PFSK-1 (cell line): ENCODE results near the gene PCLO.

Source experiments
- FOXP2 ChIP-seq: optimal IDR thresholded peaks from 2 replicates; pipeline ENCODE3; 2011; ENCODE audit warnings: borderline replicate concordance, control low read depth, inconsistent platforms; ENCODE audit not compliant: insufficient read depth; ENCODE audit errors: extremely low read length, extremely low read depth
- POLR2AphosphoS5 ChIP-seq: IDR thresholded peaks from 2 replicates; pipeline ENCODE4 v1.6.1; 2012; ENCODE audit warnings: low read depth, mild to moderate bottlenecking, control low read depth, low read length, moderate library complexity
- SIN3A ChIP-seq: IDR thresholded peaks from 2 replicates; pipeline ENCODE4 v1.6.1; 2012; ENCODE audit warnings: mild to moderate bottlenecking, low read length, moderate library complexity, borderline replicate concordance; ENCODE audit not compliant: insufficient read depth
- TAF1 ChIP-seq: IDR thresholded peaks from 2 replicates; pipeline ENCODE4 v1.6.1; 2012; ENCODE audit warnings: low read length, control low read depth, borderline replicate concordance; ENCODE audit not compliant: insufficient read depth
- TF ChIP-seq, protein P1 (sequence below), 2 experiments: IDR thresholded peaks; 2 replicates each; pipeline versions ENCODE4 v1.6.1 to v1.8.0; 2011 to 2012; ENCODE audit warnings: low read depth in 2 of 2, low read length in 2 of 2, control low read depth in 1 of 2, inconsistent platforms in 1 of 2, mild to moderate bottlenecking in 1 of 2, moderate library complexity in 1 of 2; ENCODE audit not compliant: insufficient read depth in 1 of 2

The PCLO gene

DNA sequence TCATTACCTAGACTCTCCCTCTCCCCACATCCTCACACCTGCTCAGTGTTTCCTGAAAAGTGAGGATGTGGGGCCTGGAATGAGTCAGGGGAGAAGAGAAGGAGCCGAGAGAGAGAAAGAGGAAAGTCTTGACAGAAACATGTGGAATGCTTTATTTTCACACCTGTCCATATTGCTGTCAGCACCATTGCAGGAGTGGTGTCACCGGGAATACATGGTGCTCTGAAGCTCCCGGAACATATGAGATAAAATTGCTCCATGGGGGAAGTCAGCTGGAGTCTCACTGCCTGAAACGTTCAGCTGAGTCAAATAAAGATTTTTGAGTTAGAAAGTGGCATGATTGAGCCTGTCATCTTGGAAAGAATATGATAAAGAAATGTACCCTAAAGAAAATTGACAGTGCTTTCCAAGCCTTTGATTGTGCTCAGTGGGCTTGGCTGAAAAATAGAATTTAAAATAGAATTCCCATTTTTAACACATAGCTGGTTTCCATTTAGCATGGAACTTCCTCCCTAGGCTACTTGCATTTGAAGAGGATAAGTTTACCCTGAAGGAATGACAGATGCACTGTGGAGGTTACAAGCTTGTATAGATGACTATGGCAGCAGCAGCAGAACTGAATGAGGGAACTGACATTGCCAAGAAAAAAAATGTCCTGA is 182.4 kb downstream of the PCLO start:
- TF ChIP-seq FOXP2 (no peak), SIN3A (no peak), POLR2AphosphoS5 (no peak), TAF1 (no peak)
- TF ChIP-seq, protein P1, sequence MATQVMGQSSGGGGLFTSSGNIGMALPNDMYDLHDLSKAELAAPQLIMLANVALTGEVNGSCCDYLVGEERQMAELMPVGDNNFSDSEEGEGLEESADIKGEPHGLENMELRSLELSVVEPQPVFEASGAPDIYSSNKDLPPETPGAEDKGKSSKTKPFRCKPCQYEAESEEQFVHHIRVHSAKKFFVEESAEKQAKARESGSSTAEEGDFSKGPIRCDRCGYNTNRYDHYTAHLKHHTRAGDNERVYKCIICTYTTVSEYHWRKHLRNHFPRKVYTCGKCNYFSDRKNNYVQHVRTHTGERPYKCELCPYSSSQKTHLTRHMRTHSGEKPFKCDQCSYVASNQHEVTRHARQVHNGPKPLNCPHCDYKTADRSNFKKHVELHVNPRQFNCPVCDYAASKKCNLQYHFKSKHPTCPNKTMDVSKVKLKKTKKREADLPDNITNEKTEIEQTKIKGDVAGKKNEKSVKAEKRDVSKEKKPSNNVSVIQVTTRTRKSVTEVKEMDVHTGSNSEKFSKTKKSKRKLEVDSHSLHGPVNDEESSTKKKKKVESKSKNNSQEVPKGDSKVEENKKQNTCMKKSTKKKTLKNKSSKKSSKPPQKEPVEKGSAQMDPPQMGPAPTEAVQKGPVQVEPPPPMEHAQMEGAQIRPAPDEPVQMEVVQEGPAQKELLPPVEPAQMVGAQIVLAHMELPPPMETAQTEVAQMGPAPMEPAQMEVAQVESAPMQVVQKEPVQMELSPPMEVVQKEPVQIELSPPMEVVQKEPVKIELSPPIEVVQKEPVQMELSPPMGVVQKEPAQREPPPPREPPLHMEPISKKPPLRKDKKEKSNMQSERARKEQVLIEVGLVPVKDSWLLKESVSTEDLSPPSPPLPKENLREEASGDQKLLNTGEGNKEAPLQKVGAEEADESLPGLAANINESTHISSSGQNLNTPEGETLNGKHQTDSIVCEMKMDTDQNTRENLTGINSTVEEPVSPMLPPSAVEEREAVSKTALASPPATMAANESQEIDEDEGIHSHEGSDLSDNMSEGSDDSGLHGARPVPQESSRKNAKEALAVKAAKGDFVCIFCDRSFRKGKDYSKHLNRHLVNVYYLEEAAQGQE (IDR thresholded peaks at IDR 0.05; ENCODE audit: insufficient read depth in 1 of 2, low read depth in 2 of 2, low read length in 2 of 2) = no peak

- TF ChIP-seq POLR2AphosphoS5 (no peak), SIN3A (no peak), TAF1 (no peak), FOXP2 (no peak)
- TF ChIP-seq, protein P1 (IDR thresholded peaks at IDR 0.05; ENCODE audit: insufficient read depth in 1 of 2, low read depth in 2 of 2, low read length in 2 of 2) = no peak
These were observed 186.7 kb downstream of the PCLO start for GRCh38 chr7:82975811-82976468.

- no peak for TF ChIP-seq FOXP2
- TF ChIP-seq SIN3A = no peak
- no peak for TF ChIP-seq POLR2AphosphoS5
- TF ChIP-seq, protein P1 (IDR thresholded peaks at IDR 0.05; ENCODE audit: insufficient read depth in 1 of 2, low read depth in 2 of 2, low read length in 2 of 2) = no peak
- TF ChIP-seq TAF1 = no peak
These were observed 190.5 kb downstream of the PCLO start for GRCh38 chr7:82972135-82972534.

GRCh38 chr7:82965088-82966036 is 197.3 kb downstream of the PCLO start:
- TF ChIP-seq SIN3A (no peak), FOXP2 (no peak)

DNA sequence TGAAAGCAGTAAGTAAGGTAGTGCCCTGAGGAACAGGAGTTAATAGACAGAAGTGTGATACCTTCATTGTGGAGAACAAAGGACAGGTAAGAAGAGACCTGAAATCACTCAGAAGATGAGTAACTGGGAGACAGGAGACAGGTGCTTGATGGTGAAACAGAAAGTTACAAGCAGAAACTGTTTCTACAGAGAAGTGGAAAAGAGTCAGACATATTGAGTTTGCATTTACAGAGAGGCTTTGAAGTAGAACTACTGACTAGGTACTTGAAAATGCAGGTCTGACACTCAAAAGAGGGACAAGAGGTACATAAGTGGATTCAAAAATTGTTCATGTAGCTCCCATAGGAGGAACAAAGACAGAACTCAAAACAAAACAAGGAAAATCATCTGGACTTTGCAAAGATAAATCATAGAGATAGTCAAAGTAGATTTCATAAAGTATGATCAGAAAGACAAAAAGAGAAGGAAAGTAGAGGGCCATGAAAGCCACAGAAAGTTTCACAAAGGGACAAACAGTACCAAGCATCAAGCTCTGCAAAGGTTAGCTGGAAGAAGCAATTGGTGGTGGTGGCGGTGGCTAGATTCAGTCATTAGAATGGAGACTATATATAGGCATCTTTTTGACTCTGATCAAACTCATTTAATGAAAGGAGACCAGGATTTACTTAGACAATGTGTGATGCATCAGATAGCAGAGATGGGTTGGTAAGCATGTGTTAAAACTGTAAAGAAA is 198.4 kb downstream of the PCLO start:
- TF ChIP-seq TAF1 = no peak
- no peak for TF ChIP-seq FOXP2
- TF ChIP-seq POLR2AphosphoS5 = no peak
- no peak for TF ChIP-seq SIN3A
- TF ChIP-seq, protein P1 (IDR thresholded peaks at IDR 0.05; ENCODE audit: insufficient read depth in 1 of 2, low read depth in 2 of 2, low read length in 2 of 2) = no peak
